HL-60 (cell line): Measurements from ENCODE around the gene SMIM13.

Experiments used
- DNase-seq, 2 experiments: peaks; one replicate each; pipeline ENCODE4 v3.0.0-alpha.2; 2010 to 2020; ENCODE audit warnings: low read depth in 1 of 2, low spot score in 1 of 2
- H3K27ac ChIP-seq: fragments of 250-450 bp; sonication (Bioruptor Pico); replicated peaks from 2 replicates; pipeline ENCODE4 v1.5.1; 2020; ENCODE audit warnings: mild to moderate bottlenecking, moderate library complexity
- H3K27me3 ChIP-seq: fragments of 250-450 bp; sonication (Bioruptor Pico); 2 replicates; pipeline ENCODE4 v1.5.1; 2021; ENCODE audit warnings: mild to moderate bottlenecking, moderate library complexity; ENCODE audit not compliant: insufficient read depth, poor library complexity, severe bottlenecking
- H3K4me3 ChIP-seq: replicated peaks from 2 replicates; pipeline ENCODE4 v1.5.1; 2011; ENCODE audit warnings: mild to moderate bottlenecking, control low read depth, low read length; ENCODE audit not compliant: insufficient read depth
- CTCF ChIP-seq: IDR thresholded peaks from one replicate; pipeline ENCODE4 v1.5.1; 2011; ENCODE audit warnings: low read length, control low read depth, inconsistent platforms; ENCODE audit not compliant: insufficient read depth
- GABPA ChIP-seq: IDR thresholded peaks from 2 replicates; pipeline ENCODE4 v1.6.1; 2012; ENCODE audit warnings: low read depth
- POLR2AphosphoS5 ChIP-seq: IDR thresholded peaks from 2 replicates; pipeline ENCODE4 v1.6.1; 2012; ENCODE audit warnings: low read depth
- REST ChIP-seq: IDR thresholded peaks from 2 replicates; pipeline ENCODE4 v1.6.1; 2012; ENCODE audit warnings: low read depth; ENCODE audit not compliant: insufficient replicate concordance
- SPI1 ChIP-seq: IDR thresholded peaks from 2 replicates; pipeline ENCODE4 v1.6.1; 2012; ENCODE audit warnings: low read depth, mild to moderate bottlenecking, borderline replicate concordance

SMIM13 gene

GRCh38 chr6:11185204-11185842 lies 91.7 kb downstream of the SMIM13 start:
- no peak for DNase-seq
- Histone ChIP-seq H3K27ac (no peak overlapping the region), H3K27me3 (no peaks in the 10 kb centered on the region), H3K4me3 (no peak overlapping the region)
- TF ChIP-seq POLR2AphosphoS5 = no peak
- TF ChIP-seq CTCF = no peak
- no peak for TF ChIP-seq REST
- no peak for TF ChIP-seq SPI1
- TF ChIP-seq GABPA = no peak

DNA sequence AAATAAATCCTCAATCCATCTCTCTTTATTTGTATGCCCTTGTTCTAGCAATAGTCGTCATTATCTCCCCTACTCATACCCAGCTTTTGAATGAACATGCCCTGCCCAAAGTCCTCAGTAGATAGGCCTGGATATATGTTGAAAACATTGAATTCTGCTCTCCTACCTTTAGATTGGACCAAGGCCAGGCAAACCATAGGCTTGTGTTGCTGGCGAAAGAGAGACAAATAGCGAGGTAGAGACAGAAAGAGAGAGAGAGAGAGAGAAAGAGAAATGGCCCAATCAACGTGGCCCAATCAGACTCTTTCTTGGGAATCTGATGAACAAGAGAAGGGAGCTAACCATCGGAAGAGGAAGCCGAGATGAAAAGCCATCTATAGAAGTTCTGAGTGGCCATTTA lies 93.7 kb downstream of the SMIM13 start:
- TF ChIP-seq SPI1 = no peak
- no peak for TF ChIP-seq CTCF
- TF ChIP-seq POLR2AphosphoS5 = no peak
- TF ChIP-seq GABPA = no peak
- TF ChIP-seq REST = no peak
- DNase-seq = no peak
- Histone ChIP-seq H3K27ac (no peak overlapping the region), H3K4me3 (no peak overlapping the region), H3K27me3 (no peaks in the 10 kb centered on the region)
